Astrocyte (in vitro differentiated cells and primary cell): ENCODE data around the gene CDH26. TPM values are rescaled to one million over a fixed set of nuclear protein-coding genes. Genes with fewer than 3 reads are reported as not detected.

ENCODE experiments used
- DNase-seq: peaks from one replicate; pipeline ENCODE4 v3.0.0-alpha.2; 2010; ENCODE audit warnings: low read depth
- FAIRE-seq: peaks from 2 replicates; lab custom pipeline; 2011; peaks lifted over from hg19 to GRCh38; lab: Jason Lieb, UNC
- H2AFZ ChIP-seq: 2 replicates; pipeline ENCODE4 v1.6.0; 2012; ENCODE audit warnings: low read depth, low read length, inconsistent platforms
- H3K27ac ChIP-seq: 2 replicates; pipeline ENCODE4 v1.5.1; 2011; ENCODE audit warnings: low read depth, low read length, inconsistent platforms
- H3K27me3 ChIP-seq: 2 replicates; pipeline ENCODE4 v1.6.0; 2011; ENCODE audit warnings: low read length, inconsistent platforms; ENCODE audit not compliant: insufficient read depth
- H3K36me3 ChIP-seq: 2 replicates; pipeline ENCODE4 v1.5.1; 2011; ENCODE audit warnings: low read length, inconsistent platforms; ENCODE audit not compliant: insufficient read depth
- H3K4me1 ChIP-seq: 2 replicates; pipeline ENCODE4 v1.5.1; 2011; ENCODE audit warnings: low read length, inconsistent platforms; ENCODE audit not compliant: insufficient read depth
- H3K4me2 ChIP-seq: 2 replicates; pipeline ENCODE4 v1.6.0; 2012; ENCODE audit warnings: low read length, inconsistent platforms
- H3K4me3 ChIP-seq: 2 replicates; pipeline ENCODE4 v1.5.1; 2011; ENCODE audit warnings: low read depth, mild to moderate bottlenecking, low read length, inconsistent platforms; ENCODE audit not compliant: insufficient read depth
- H3K79me2 ChIP-seq: 2 replicates; pipeline ENCODE4 v1.6.0; 2012; ENCODE audit warnings: mild to moderate bottlenecking, low read length, inconsistent platforms; ENCODE audit not compliant: insufficient read depth
- H3K9ac ChIP-seq: 2 replicates; pipeline ENCODE4 v1.6.0; 2012; ENCODE audit warnings: mild to moderate bottlenecking, low read length, inconsistent platforms
- H3K9me3 ChIP-seq: 2 replicates; pipeline ENCODE4 v1.5.1; 2012; ENCODE audit warnings: low read depth, mild to moderate bottlenecking, low read length, inconsistent platforms; ENCODE audit not compliant: insufficient read depth
- H4K20me1 ChIP-seq: 2 replicates; pipeline ENCODE4 v1.6.0; 2012; ENCODE audit warnings: low read length, inconsistent platforms; ENCODE audit not compliant: insufficient read depth
- H3K27ac Mint-ChIP-seq: one replicate; pipeline ENCODE4 v1.8.0; 2021; ENCODE audit warnings: mild to moderate bottlenecking, mixed read lengths; ENCODE audit not compliant: unreplicated experiment
- H3K27me3 Mint-ChIP-seq: one replicate; pipeline ENCODE4 v1.8.0; 2021; ENCODE audit warnings: low read depth, mixed read lengths; ENCODE audit not compliant: unreplicated experiment
- H3K36me3 Mint-ChIP-seq: one replicate; pipeline ENCODE4 v1.8.0; 2021; ENCODE audit warnings: low read depth, mixed read lengths; ENCODE audit not compliant: unreplicated experiment
- H3K4me1 Mint-ChIP-seq: one replicate; pipeline ENCODE4 v1.8.0; 2021; ENCODE audit warnings: low read depth, mixed read lengths; ENCODE audit not compliant: unreplicated experiment
- H3K4me3 Mint-ChIP-seq: one replicate; pipeline ENCODE4 v1.8.0; 2021; ENCODE audit warnings: mild to moderate bottlenecking, moderate library complexity, mixed read lengths; ENCODE audit not compliant: unreplicated experiment
- H3K9me3 Mint-ChIP-seq: one replicate; pipeline ENCODE4 v1.8.0; 2021; ENCODE audit warnings: mild to moderate bottlenecking, mixed read lengths; ENCODE audit not compliant: unreplicated experiment
- EZH2 ChIP-seq: IDR thresholded peaks from 2 replicates; pipeline ENCODE4 v1.6.1; 2012; ENCODE audit warnings: mild to moderate bottlenecking, low read length, inconsistent platforms; ENCODE audit not compliant: insufficient read depth
- total RNA-seq: library from RNA; stranded (reverse); gene quantifications from 2 replicates; pipeline ENCODE4 v1.2.1, GENCODE V29; 2021
- TF ChIP-seq, protein P1 (sequence below): IDR thresholded peaks from 2 replicates; pipeline ENCODE4 v1.5.1; 2011; ENCODE audit warnings: low read depth, mild to moderate bottlenecking, inconsistent platforms, low read length, moderate library complexity; ENCODE audit not compliant: insufficient read depth

The CDH26 gene
- total RNA-seq, 1 donor from 2014 or later: 0.34 TPM

DNA sequence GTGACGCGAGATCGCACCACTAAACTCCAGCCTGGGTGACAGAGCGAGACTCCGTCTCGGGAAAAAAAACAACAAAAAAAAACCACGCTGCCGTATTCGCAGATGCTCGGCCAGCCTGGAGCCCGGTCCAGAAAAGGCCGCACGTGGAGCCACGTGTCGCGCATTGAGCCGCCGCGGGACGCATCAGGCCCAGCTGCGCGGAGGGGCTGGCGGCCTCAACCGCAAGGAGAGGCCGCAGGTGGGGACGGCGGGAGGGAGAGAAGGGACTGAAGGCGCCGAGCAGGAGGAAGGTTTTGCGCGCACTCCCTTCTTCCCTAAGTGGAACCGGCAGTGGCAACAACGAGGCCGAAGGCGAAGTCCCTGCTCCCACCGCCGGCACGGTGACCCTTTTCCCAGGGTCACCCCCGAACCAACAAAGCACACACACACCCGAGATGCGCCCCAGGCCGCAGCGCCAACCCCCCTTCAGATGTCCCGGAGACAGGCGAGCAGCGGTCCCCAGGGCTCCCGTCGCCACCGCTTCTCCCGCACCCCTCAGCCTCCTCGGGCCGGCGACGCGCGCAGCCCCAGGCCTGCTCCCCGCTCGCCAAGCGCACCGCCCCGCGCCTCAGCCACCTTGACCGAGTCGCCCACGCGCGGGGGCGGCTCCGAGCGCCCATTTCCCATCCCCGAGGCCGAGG is 25.5 kb upstream of the CDH26 start:
- H3K27ac Mint-ChIP-seq: no peak overlapping the region
- Histone ChIP-seq H3K4me1 (peaks cover 3% of the 10 kb centered on the region), H2AFZ (no peak overlapping the region), H3K27ac (no peak overlapping the region), H3K79me2 (no peaks in the 10 kb centered on the region), H3K4me3 (no peak overlapping the region), H3K9me3 (no peaks in the 10 kb centered on the region), H3K4me2 (peak overlapping the region; percentile 96), H3K27me3 (no peaks in the 10 kb centered on the region), H3K9ac (no peak overlapping the region), H3K36me3 (no peaks in the 10 kb centered on the region), H4K20me1 (peaks cover 7% of the 10 kb centered on the region)
- FAIRE-seq (no peak), DNase-seq (no peak)
- TF ChIP-seq EZH2: no peak
- TF ChIP-seq, protein P1, sequence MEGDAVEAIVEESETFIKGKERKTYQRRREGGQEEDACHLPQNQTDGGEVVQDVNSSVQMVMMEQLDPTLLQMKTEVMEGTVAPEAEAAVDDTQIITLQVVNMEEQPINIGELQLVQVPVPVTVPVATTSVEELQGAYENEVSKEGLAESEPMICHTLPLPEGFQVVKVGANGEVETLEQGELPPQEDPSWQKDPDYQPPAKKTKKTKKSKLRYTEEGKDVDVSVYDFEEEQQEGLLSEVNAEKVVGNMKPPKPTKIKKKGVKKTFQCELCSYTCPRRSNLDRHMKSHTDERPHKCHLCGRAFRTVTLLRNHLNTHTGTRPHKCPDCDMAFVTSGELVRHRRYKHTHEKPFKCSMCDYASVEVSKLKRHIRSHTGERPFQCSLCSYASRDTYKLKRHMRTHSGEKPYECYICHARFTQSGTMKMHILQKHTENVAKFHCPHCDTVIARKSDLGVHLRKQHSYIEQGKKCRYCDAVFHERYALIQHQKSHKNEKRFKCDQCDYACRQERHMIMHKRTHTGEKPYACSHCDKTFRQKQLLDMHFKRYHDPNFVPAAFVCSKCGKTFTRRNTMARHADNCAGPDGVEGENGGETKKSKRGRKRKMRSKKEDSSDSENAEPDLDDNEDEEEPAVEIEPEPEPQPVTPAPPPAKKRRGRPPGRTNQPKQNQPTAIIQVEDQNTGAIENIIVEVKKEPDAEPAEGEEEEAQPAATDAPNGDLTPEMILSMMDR: no peak
- H3K4me3 Mint-ChIP-seq: no peak overlapping the region
- no peaks in the 10 kb centered on the region for H3K9me3 Mint-ChIP-seq
- H3K27me3 Mint-ChIP-seq: no peaks in the 10 kb centered on the region
- no peaks in the 10 kb centered on the region for H3K36me3 Mint-ChIP-seq
- peaks cover 7% of the 10 kb centered on the region for H3K4me1 Mint-ChIP-seq

DNA sequence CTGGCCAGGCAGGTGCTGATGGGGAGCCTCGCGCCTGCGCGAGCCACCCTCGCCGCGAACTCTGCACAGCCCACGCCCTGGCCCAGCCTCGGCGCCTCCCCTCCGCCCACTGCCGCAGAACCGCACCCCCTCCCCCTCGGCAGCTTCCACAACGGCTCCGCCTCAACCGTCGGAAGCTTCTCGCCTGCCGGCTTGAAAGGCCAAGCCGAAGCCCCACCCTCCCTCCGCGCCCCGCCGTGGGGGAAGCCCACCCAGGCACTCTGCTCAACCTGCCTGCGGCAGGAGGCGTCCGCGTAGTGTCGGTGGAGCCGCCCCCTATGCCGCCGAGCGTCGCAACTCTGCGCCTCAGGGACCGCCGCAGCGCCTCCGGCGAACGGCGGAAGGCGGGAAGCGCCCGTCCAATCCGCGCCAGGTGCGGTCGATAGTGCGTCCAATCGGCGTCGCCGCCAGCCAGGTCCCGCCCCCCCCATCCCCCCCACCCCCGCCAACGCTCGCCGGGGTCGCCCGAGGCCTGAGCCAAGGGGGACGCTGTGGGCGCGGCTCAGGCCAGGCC is 24.9 kb upstream of the CDH26 start, which contains the start of gene SYCP2:
TSS of gene SYCP2 (minus strand) at position 342 of the 553 bp plus-strand sequence. CDS start 11,224 bp downstream, outside the sequence.
- Histone ChIP-seq H3K79me2 (no peaks in the 10 kb centered on the region), H3K27me3 (no peaks in the 10 kb centered on the region), H2AFZ (peak within 1 kb of the TSS; percentile 98), H3K4me3 (peak within 1 kb of the TSS; percentile 62), H3K9ac (peak within 1 kb of the TSS; percentile 66), H3K36me3 (no peaks in the 10 kb centered on the region), H3K4me1 (peaks cover 8% of the 10 kb centered on the region), H3K27ac (no peak within 1 kb of the TSS), H3K9me3 (no peaks in the 10 kb centered on the region), H4K20me1 (peaks cover 9% of the 10 kb centered on the region), H3K4me2 (peak within 1 kb of the TSS; percentile 96)
- Mint-ChIP-seq H3K27me3 (no peaks in the 10 kb centered on the region), H3K4me3 (peak within 1 kb of the TSS; percentile 76), H3K27ac (no peak within 1 kb of the TSS), H3K36me3 (no peaks in the 10 kb centered on the region), H3K4me1 (peaks cover 13% of the 10 kb centered on the region), H3K9me3 (no peaks in the 10 kb centered on the region)
- TF ChIP-seq, protein P1: no peak
- TF ChIP-seq EZH2: no peak
- DNase-seq (no peak), FAIRE-seq (no peak)
